ENCODE results near the gene ROR2.

ROR2 gene

GRCh38 chr9:91764661-91765060, 185.4 kb downstream of the ROR2 start:
- Mint-ChIP-seq H3K36me3 (ENCODE audit: low read depth) (no peaks in the 10 kb centered on the region), H3K4me3 (no peak overlapping the region), H3K27me3 (peaks cover 29% of the 10 kb centered on the region), H3K9me3 (peaks cover 11% of the 10 kb centered on the region), H3K4me1 (ENCODE audit: low read depth) (peaks cover 31% of the 10 kb centered on the region), H3K27ac (no peak overlapping the region)
- intact Hi-C loops (cut with micrococcal nuclease): no loop called here

- no peaks in the 10 kb centered on the region for H3K36me3 Mint-ChIP-seq (ENCODE audit: low read depth)
- peaks cover 16% of the 10 kb centered on the region for H3K4me1 Mint-ChIP-seq (ENCODE audit: low read depth)
- intact Hi-C loops (cut with micrococcal nuclease): no loop called here
- peaks cover 11% of the 10 kb centered on the region for H3K9me3 Mint-ChIP-seq
- no peak overlapping the region for H3K4me3 Mint-ChIP-seq
- no peak overlapping the region for H3K27ac Mint-ChIP-seq
- peaks cover 21% of the 10 kb centered on the region for H3K27me3 Mint-ChIP-seq
Observed at GRCh38 chr9:91761362-91761761, 188.7 kb downstream of the ROR2 start.

DNA sequence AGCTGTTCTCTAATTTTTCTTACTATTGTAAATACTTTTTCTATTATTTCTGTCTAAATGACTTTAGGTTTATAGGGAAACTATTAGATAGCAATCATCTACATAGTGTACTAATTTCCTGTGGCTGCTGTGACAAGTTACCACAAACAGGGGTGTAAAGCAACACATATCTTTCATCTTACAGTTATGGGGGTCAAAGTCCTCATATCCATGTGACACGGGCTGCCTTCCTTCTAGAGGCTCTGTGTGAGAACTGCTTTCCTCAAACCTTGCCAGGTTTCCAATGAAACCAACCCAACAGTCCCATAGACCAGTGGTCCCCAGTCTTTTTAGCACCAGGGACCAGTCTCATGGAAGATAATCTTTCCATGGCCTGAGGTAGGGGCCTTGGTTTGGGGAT, 189.1 kb downstream of the ROR2 start:
- Mint-ChIP-seq H3K27ac (no peak overlapping the region), H3K27me3 (peaks cover 17% of the 10 kb centered on the region), H3K4me3 (no peak overlapping the region), H3K4me1 (ENCODE audit: low read depth) (peaks cover 11% of the 10 kb centered on the region), H3K36me3 (ENCODE audit: low read depth) (no peaks in the 10 kb centered on the region), H3K9me3 (peaks cover 11% of the 10 kb centered on the region)
- intact Hi-C loops (cut with micrococcal nuclease): no loop called here

- Mint-ChIP-seq H3K27me3 (peaks cover 8% of the 10 kb centered on the region), H3K36me3 (ENCODE audit: low read depth) (no peaks in the 10 kb centered on the region), H3K9me3 (no peaks in the 10 kb centered on the region), H3K27ac (no peak overlapping the region), H3K4me3 (no peak overlapping the region), H3K4me1 (ENCODE audit: low read depth) (peaks cover 5% of the 10 kb centered on the region)
- intact Hi-C loops (cut with micrococcal nuclease): loop anchor here (5.0 kb wide), 1 partner anchor 124 kb away; no protein-coding TSS in a partner anchor
Observed at GRCh38 chr9:91758491-91758981, 191.5 kb downstream of the ROR2 start.

DNA sequence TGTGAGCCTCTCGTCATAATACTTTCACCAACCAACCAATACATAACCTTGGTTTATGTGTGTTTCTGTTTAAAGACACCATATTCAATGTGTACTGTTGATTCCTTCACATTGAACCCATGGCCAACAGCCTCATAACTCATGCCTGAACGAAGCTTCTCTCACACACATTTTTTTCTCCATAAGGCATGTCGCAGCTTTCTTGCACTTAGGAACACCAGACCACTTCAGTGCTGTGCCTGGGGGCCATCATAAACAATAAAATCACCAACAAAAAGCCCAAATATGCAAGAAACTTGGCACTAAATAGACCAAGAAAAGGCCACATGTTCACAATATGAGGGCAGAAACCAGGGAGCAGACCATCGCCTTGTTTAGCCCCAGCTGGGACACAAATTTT, 192.2 kb downstream of the ROR2 start:
- Mint-ChIP-seq H3K27ac (no peak overlapping the region), H3K4me1 (ENCODE audit: low read depth) (peaks cover 5% of the 10 kb centered on the region), H3K27me3 (peaks cover 12% of the 10 kb centered on the region), H3K36me3 (ENCODE audit: low read depth) (no peaks in the 10 kb centered on the region), H3K9me3 (no peaks in the 10 kb centered on the region), H3K4me3 (no peak overlapping the region)
- intact Hi-C loops (cut with micrococcal nuclease): loop anchor here (5.0 kb wide), 1 partner anchor 125 kb away; no protein-coding TSS in a partner anchor

GRCh38 chr9:91756510-91756780, 193.6 kb downstream of the ROR2 start:
- Mint-ChIP-seq H3K36me3 (ENCODE audit: low read depth) (no peaks in the 10 kb centered on the region), H3K4me1 (ENCODE audit: low read depth) (peaks cover 5% of the 10 kb centered on the region), H3K27ac (no peak overlapping the region), H3K4me3 (no peak overlapping the region), H3K27me3 (peaks cover 10% of the 10 kb centered on the region), H3K9me3 (no peaks in the 10 kb centered on the region)
- intact Hi-C loops (cut with micrococcal nuclease): loop anchor here (5.0 kb wide), 1 partner anchor 126 kb away; no protein-coding TSS in a partner anchor

DNA sequence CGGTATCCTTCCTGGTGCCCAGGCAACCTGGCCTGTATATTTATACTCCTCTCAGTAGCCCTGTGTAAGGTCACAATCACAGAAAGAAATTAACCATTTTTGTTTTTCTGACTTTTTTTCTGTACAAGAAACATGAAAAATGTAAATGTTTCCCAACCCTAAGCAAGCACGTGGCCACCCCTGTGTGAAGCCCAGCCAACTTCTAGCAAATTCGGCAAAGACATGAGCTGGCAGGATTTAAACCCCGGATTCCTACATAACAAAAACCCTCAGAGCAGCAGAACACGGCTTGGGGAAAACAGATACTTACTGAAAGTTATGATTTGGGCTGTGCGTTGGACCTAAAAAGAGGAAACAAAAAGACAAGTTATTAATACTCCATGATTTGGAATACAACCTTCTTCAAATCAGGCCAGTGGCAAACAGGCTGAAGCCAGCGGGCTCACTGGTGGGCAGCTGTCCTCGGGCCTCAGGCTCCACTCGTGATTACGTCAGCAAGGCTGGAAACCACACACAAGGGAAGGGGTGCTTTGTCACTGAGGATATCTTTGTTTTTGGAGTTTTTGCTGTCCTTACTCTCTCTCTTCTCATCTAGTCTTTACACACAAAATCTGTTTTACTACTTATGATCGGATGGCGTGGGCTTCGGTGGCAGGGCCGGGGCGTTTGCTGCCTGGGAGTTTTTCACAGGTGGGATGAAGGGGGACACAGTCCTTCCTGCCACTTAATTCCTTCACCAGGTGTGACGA, 194.1 kb downstream of the ROR2 start:
- H3K9me3 Mint-ChIP-seq: no peaks in the 10 kb centered on the region
- peaks cover 10% of the 10 kb centered on the region for H3K27me3 Mint-ChIP-seq
- no peaks in the 10 kb centered on the region for H3K36me3 Mint-ChIP-seq (ENCODE audit: low read depth)
- peaks cover 5% of the 10 kb centered on the region for H3K4me1 Mint-ChIP-seq (ENCODE audit: low read depth)
- no peak overlapping the region for H3K27ac Mint-ChIP-seq
- no peak overlapping the region for H3K4me3 Mint-ChIP-seq
- intact Hi-C loops (cut with micrococcal nuclease): loop anchor here (5.0 kb wide), 1 partner anchor 126 kb away; no protein-coding TSS in a partner anchor

- Mint-ChIP-seq H3K4me1 (ENCODE audit: low read depth) (peaks cover 5% of the 10 kb centered on the region), H3K4me3 (no peak overlapping the region), H3K36me3 (ENCODE audit: low read depth) (no peaks in the 10 kb centered on the region), H3K27ac (no peak overlapping the region), H3K27me3 (peaks cover 16% of the 10 kb centered on the region), H3K9me3 (no peaks in the 10 kb centered on the region)
- intact Hi-C loops (cut with micrococcal nuclease): loop anchor here (5.0 kb wide), 1 partner anchor 224 kb away; no protein-coding TSS in a partner anchor
Observed at GRCh38 chr9:91753711-91754110, 196.3 kb downstream of the ROR2 start.

DNA sequence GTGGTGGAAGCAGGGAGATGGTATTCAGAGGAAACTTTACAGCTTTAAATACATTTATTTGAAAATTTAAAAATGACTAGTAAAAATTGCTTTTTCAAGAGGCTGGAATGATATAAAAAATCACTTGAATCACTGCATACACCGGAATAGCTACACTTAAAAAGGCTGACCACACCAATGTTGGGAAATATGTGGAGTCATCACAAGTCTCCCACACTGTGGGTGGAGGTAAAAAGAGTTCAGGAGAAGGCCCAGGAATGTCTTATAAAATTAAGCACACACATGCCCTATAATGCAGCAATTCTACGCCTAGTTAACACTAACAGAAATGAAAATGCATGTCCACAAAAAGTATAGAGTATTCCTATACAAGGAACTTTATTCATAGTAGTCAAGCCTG, 198.1 kb downstream of the ROR2 start:
- intact Hi-C loops (cut with micrococcal nuclease): loop anchor here (5.0 kb wide), 1 partner anchor 225 kb away; no protein-coding TSS in a partner anchor
- Mint-ChIP-seq H3K27ac (no peak overlapping the region), H3K9me3 (no peaks in the 10 kb centered on the region), H3K27me3 (peaks cover 14% of the 10 kb centered on the region), H3K36me3 (ENCODE audit: low read depth) (no peaks in the 10 kb centered on the region), H3K4me3 (no peak overlapping the region), H3K4me1 (ENCODE audit: low read depth) (no peaks in the 10 kb centered on the region)

DNA sequence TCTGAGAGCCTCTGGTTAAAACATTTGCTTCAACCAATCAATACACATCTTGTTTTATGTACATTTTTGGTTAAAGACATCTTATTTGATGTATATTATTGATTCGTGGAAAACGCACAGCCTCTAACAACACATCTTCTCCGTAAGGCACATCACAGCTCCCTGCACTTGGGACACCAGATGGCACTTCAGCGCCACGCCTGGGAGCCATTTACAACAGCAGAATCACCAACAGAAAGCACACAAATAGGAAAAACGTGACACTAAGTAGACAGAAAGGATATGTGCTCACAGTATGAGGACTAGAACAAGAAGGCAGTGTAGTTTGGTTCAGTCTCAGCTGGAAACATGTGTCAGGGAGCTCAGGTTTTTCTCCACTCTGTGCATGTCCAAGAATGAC, 199.7 kb downstream of the ROR2 start:
- Mint-ChIP-seq H3K27me3 (peaks cover 12% of the 10 kb centered on the region), H3K9me3 (no peaks in the 10 kb centered on the region), H3K36me3 (ENCODE audit: low read depth) (no peaks in the 10 kb centered on the region), H3K27ac (no peak overlapping the region), H3K4me3 (no peak overlapping the region), H3K4me1 (ENCODE audit: low read depth) (no peaks in the 10 kb centered on the region)
- intact Hi-C loops (cut with micrococcal nuclease): loop anchor here (5.0 kb wide), 1 partner anchor 227 kb away; no protein-coding TSS in a partner anchor

- peaks cover 8% of the 10 kb centered on the region for H3K27me3 Mint-ChIP-seq
- intact Hi-C loops (cut with micrococcal nuclease): no loop called here
- H3K9me3 Mint-ChIP-seq: no peaks in the 10 kb centered on the region
- H3K27ac Mint-ChIP-seq: no peak overlapping the region
- H3K36me3 Mint-ChIP-seq (ENCODE audit: low read depth): no peaks in the 10 kb centered on the region
- H3K4me3 Mint-ChIP-seq: no peak overlapping the region
- no peaks in the 10 kb centered on the region for H3K4me1 Mint-ChIP-seq (ENCODE audit: low read depth)
Observed at GRCh38 chr9:91746904-91747303, 203.1 kb downstream of the ROR2 start.

GRCh38 chr9:91746357-91746756, 203.7 kb downstream of the ROR2 start:
- Mint-ChIP-seq H3K27ac (no peak overlapping the region), H3K36me3 (ENCODE audit: low read depth) (no peaks in the 10 kb centered on the region), H3K4me1 (ENCODE audit: low read depth) (no peaks in the 10 kb centered on the region), H3K4me3 (no peak overlapping the region), H3K27me3 (peaks cover 6% of the 10 kb centered on the region), H3K9me3 (no peaks in the 10 kb centered on the region)
- intact Hi-C loops (cut with micrococcal nuclease): no loop called here

DNA sequence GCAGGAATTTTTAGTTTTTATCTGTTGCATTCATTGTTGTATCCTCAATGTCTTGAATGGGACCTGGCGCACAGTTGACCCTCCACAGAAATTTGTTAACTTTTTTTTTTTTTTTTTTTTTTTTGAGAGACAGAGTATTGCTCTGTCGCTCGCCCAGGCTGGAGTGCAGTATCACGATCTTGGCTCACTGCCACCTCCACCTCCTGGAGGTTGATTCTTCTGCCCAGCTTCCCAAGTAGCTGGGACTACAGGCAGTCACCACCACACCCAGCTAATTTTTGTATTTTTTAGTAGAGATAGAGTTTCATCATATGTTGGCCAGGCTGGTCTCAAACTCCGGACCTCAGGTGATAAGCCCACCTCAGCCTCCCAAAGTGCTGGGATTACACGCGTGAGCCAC, 205.9 kb downstream of the ROR2 start:
- H3K27ac Mint-ChIP-seq: no peak overlapping the region
- H3K4me3 Mint-ChIP-seq: no peak overlapping the region
- H3K9me3 Mint-ChIP-seq: no peaks in the 10 kb centered on the region
- H3K4me1 Mint-ChIP-seq (ENCODE audit: low read depth): no peaks in the 10 kb centered on the region
- H3K36me3 Mint-ChIP-seq (ENCODE audit: low read depth): no peaks in the 10 kb centered on the region
- intact Hi-C loops (cut with micrococcal nuclease): no loop called here
- H3K27me3 Mint-ChIP-seq: peaks cover 1% of the 10 kb centered on the region

GRCh38 chr9:91741522-91741921, 208.5 kb downstream of the ROR2 start:
- no peaks in the 10 kb centered on the region for H3K9me3 Mint-ChIP-seq
- no peaks in the 10 kb centered on the region for H3K4me1 Mint-ChIP-seq (ENCODE audit: low read depth)
- H3K27me3 Mint-ChIP-seq: peaks cover 6% of the 10 kb centered on the region
- no peak overlapping the region for H3K4me3 Mint-ChIP-seq
- no peak overlapping the region for H3K27ac Mint-ChIP-seq
- intact Hi-C loops (cut with micrococcal nuclease): no loop called here
- no peaks in the 10 kb centered on the region for H3K36me3 Mint-ChIP-seq (ENCODE audit: low read depth)

DNA sequence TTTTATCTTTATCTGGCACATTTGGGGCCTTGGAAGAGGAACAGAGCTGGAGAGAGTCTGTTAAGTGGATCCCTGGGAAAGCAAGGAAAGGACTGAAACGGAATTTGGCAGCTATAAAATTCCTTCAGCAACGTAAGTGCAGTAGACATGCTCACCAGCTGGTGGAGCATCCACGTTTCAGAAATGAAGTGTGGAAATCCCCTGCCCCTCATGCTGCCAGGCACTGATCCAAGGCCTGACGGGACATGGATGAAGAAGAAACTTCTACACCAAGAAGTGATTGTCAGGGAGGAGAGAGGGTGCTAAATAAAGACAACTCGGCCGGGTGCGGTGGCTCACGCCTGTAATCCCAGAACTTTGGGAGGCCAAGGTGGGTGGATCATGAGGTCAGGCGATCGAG, 209.3 kb downstream of the ROR2 start:
- no peaks in the 10 kb centered on the region for H3K4me1 Mint-ChIP-seq (ENCODE audit: low read depth)
- H3K9me3 Mint-ChIP-seq: no peaks in the 10 kb centered on the region
- no peak overlapping the region for H3K4me3 Mint-ChIP-seq
- intact Hi-C loops (cut with micrococcal nuclease): no loop called here
- no peak overlapping the region for H3K27ac Mint-ChIP-seq
- H3K27me3 Mint-ChIP-seq: peaks cover 10% of the 10 kb centered on the region
- no peaks in the 10 kb centered on the region for H3K36me3 Mint-ChIP-seq (ENCODE audit: low read depth)

All from dendritic cell treated with granulocyte-macrophage colony-stimulating factor and Interleukin-4, amounts not matched to agents 40 ng/mL and 50 ng/mL, for 4 days (primary cell).